Renal cortex interstitium (tissue), 11 donors: ENCODE results near the gene NTS. TPM values are rescaled to one million over a fixed set of nuclear protein-coding genes. Genes with fewer than 3 reads are reported as not detected.

ENCODE experiments used
- DNase-seq, 11 donors: peaks; one replicate each; pipeline ENCODE4 v3.0.0-alpha.2; 2013; ENCODE audit warnings: low read depth in 9 of 11, low spot score in 4 of 11; ENCODE audit errors: extremely low read depth in 1 of 11
- polyA plus RNA-seq, 3 donors: library from polyadenylated mRNA; unstranded; fragments of 120-200 nt; gene quantifications; one replicate each; pipeline ENCODE4 v1.2.1, GENCODE V29; 2013; ENCODE audit not compliant: insufficient read length in 3 of 3

The NTS gene
- polyA plus RNA-seq, 3 donors, result 4.1 to 10.4 (median 6.2) TPM

GRCh38 chr12:85872497-85873091 is 1.5 kb upstream of the NTS start:
- peak in 8 of 11 donors; percentile 27 to 63 (median 37) for DNase-seq

- no peak for DNase-seq
These were observed 3.4 kb downstream of the NTS start for GRCh38 chr12:85877459-85877858.

- DNase-seq, result no peak
These were observed 9.7 kb downstream of the NTS start for GRCh38 chr12:85883763-85884162.

- no peak for DNase-seq
These were observed 20.6 kb downstream of the NTS start for GRCh38 chr12:85894653-85895052.

GRCh38 chr12:85920324-85920947 is 46.3 kb downstream of the NTS start:
- peak in 5 of 11 donors; percentile 6 to 24 (median 17) for DNase-seq

- DNase-seq, result peak in 1 of 11 donors; percentile 36
These were observed 49.8 kb downstream of the NTS start for GRCh38 chr12:85923767-85924331.

GRCh38 chr12:85927166-85927565 is 53.1 kb downstream of the NTS start:
- DNase-seq, result peak in 1 of 11 donors; percentile 11

Other genes with a start within 250 kb of the NTS start
- gene RASSF9, start 37.9 kb upstream of the NTS start, polyA plus RNA-seq, result 10 to 100 TPM; 13.0 to 15.3 (median 13.3) TPM